Peyer's patch (tissue), 4 donors: ENCODE measurements around the gene THSD7A. TPM values are rescaled to one million over a fixed set of nuclear protein-coding genes. Genes with fewer than 3 reads are reported as not detected.

Experiments used
- DNase-seq, 3 donors: peaks; one replicate each; pipeline ENCODE4 v3.0.0-alpha.2; 2017 to 2019
- H3K27ac ChIP-seq, 4 donors: fragments of 200-600 bp; sonication (generic); one replicate each; pipeline ENCODE4 v1.5.1; 2016 to 2019
- H3K27me3 ChIP-seq, 2 donors: fragments of 200-600 bp; sonication (generic); one replicate each; pipeline ENCODE4 v1.5.1; 2019
- H3K36me3 ChIP-seq, 3 donors: fragments of 200-600 bp; sonication (generic); one replicate each; pipeline ENCODE4 v1.5.1; 2016 to 2019
- H3K4me1 ChIP-seq, 4 donors: fragments of 200-600 bp; sonication (generic); one replicate each; pipeline ENCODE4 v1.5.1; 2016 to 2019
- H3K4me3 ChIP-seq, 4 donors: fragments of 200-600 bp; sonication (generic); 1 replicate in 3 of 4; 2 replicates in 1 of 4; pipeline ENCODE4 v1.5.1; 2016 to 2019; ENCODE audit warnings: mild to moderate bottlenecking in 1 of 4
- H3K9me3 ChIP-seq, 4 donors: fragments of 200-600 bp; sonication (generic); one replicate each; pipeline ENCODE4 v1.5.1; 2016 to 2019; ENCODE audit warnings: mild to moderate bottlenecking in 1 of 4
- CTCF ChIP-seq, 6 experiments: fragments of 450-650 bp in 4 of 6; fragments of 200-600 bp in 2 of 6; sonication (generic) in 1 of 6; IDR thresholded peaks; one replicate each; pipeline ENCODE4 v1.5.1; 2017 to 2019; ENCODE audit warnings: antibody characterized with exemption in 6 of 6, mild to moderate bottlenecking in 3 of 6, moderate library complexity in 1 of 6
- POLR2A ChIP-seq, 2 donors: fragments of 450-650 bp; IDR thresholded peaks; one replicate each; pipeline ENCODE4 v1.5.1; 2017; ENCODE audit warnings: antibody characterized with exemption in 2 of 2, mild to moderate bottlenecking in 2 of 2, moderate library complexity in 2 of 2
- total RNA-seq, 4 donors: library from RNA; depleted of rRNA; stranded (reverse); fragments of >200 nt; gene quantifications; one replicate each; pipeline ENCODE4 v1.1.0, GENCODE V29; 2016

The THSD7A gene
- total RNA-seq, 4 donors from 2014 or later, result 0.53 to 4.1 (median 2.1) TPM

DNA sequence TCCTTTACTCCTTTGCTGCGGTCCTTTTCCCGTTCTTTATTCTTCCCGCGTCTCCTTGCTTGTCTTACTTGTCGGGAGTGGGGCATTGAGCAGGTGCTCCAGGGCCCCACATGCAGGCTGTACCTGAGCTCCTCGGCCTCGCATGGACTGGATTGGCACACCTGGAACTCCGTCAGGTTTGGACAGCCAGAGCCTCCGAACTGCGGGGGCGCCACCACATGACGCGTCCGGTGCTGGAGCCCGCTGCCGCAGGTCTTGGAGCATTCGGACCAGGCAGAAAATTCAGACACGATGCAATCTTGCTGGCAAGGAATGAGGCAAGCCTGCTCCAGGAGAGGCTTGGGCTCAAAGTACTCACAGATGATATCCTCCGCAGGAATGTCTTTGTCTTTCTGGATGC, 195.7 kb downstream of the THSD7A start:
- H3K36me3 ChIP-seq, result no peaks in the 10 kb centered on the region
- H3K9me3 ChIP-seq, result no peaks in the 10 kb centered on the region
- no peak for DNase-seq
- no peaks in the 10 kb centered on the region for H3K27me3 ChIP-seq
- TF ChIP-seq CTCF (IDR thresholded peaks at IDR 0.05) (no peak), POLR2A (IDR thresholded peaks at IDR 0.05) (no peak)
- H3K4me1 ChIP-seq, result no peaks in the 10 kb centered on the region
- H3K27ac ChIP-seq, result no peak overlapping the region
- H3K4me3 ChIP-seq, result no peak overlapping the region

GRCh38 chr7:11633310-11633709, 198.7 kb downstream of the THSD7A start:
- Histone ChIP-seq H3K27me3 (no peaks in the 10 kb centered on the region), H3K27ac (no peak overlapping the region), H3K4me1 (no peaks in the 10 kb centered on the region), H3K9me3 (no peaks in the 10 kb centered on the region), H3K36me3 (no peaks in the 10 kb centered on the region), H3K4me3 (no peak overlapping the region)
- TF ChIP-seq CTCF (IDR thresholded peaks at IDR 0.05) (no peak), POLR2A (IDR thresholded peaks at IDR 0.05) (no peak)
- no peak for DNase-seq

- no peak overlapping the region for H3K4me3 ChIP-seq
- TF ChIP-seq POLR2A (IDR thresholded peaks at IDR 0.05), result no peak
- TF ChIP-seq CTCF (IDR thresholded peaks at IDR 0.05), result no peak
- no peak for DNase-seq
- H3K4me1 ChIP-seq, result no peaks in the 10 kb centered on the region
- H3K9me3 ChIP-seq, result no peaks in the 10 kb centered on the region
- H3K36me3 ChIP-seq, result no peaks in the 10 kb centered on the region
- no peaks in the 10 kb centered on the region for H3K27me3 ChIP-seq
- H3K27ac ChIP-seq, result no peak overlapping the region
Measured at GRCh38 chr7:11630355-11630754, 201.6 kb downstream of the THSD7A start.

DNA sequence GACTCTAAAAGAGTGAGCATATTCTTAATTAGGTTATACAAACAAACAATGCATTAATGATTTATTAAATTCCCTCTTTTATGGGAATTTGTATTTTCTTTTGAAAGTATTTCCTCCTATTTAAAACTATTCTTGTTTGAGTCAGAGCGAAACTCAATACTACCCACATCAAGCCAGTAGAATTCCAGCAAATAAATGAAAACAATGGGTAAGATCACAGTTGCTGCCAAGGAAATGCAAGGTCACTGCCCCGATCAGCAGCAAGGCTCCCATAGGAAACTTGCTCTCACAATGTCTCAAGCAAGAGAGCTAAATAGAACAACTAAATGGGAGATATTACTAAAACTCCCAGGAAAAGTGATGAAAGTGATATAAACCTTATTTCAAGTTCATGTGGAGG, 206.3 kb downstream of the THSD7A start:
- H3K36me3 ChIP-seq, result no peaks in the 10 kb centered on the region
- no peaks in the 10 kb centered on the region for H3K4me1 ChIP-seq
- no peak for DNase-seq
- no peaks in the 10 kb centered on the region for H3K9me3 ChIP-seq
- no peak for TF ChIP-seq POLR2A (IDR thresholded peaks at IDR 0.05)
- TF ChIP-seq CTCF (IDR thresholded peaks at IDR 0.05), result no peak
- no peak overlapping the region for H3K4me3 ChIP-seq
- no peaks in the 10 kb centered on the region for H3K27me3 ChIP-seq
- no peak overlapping the region for H3K27ac ChIP-seq

DNA sequence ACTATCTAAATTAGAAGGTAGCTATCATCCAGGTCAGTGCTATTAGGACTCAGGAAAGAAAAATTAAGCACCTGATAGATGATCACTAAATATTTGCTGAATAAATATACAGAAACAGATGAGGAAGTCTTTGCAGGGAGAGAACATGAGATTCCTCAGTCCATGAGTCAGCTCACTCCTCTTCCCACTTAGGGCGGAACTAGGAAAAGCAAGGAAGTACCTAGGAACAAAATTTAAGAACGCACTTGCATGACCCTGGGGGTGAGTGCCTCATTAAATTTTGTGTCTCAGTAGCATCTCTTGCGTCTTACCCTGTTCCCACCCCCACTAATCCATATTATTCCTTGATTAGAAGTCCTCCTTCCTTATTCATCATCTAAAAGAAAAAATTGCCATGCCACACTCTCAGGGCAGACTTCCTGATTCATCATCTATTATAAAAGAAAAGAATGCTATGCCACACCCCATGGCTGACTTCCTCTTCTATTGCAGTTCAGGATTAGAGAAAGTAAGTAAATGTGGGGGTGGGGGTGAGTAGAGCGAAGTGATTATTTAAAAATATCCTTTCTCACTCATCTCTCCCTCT, 208.8 kb downstream of the THSD7A start:
- Histone ChIP-seq H3K36me3 (no peaks in the 10 kb centered on the region), H3K9me3 (no peaks in the 10 kb centered on the region), H3K4me1 (no peaks in the 10 kb centered on the region), H3K27me3 (no peaks in the 10 kb centered on the region), H3K27ac (no peak overlapping the region), H3K4me3 (no peak overlapping the region)
- no peak for DNase-seq
- no peak for TF ChIP-seq CTCF (IDR thresholded peaks at IDR 0.05)
- TF ChIP-seq POLR2A (IDR thresholded peaks at IDR 0.05), result no peak
